Measurements from ENCODE around the gene ANXA11. TPM values are rescaled to one million over a fixed set of nuclear protein-coding genes. Genes with fewer than 3 reads are reported as not detected.
A peak's percentile ranks its signal among the peaks of the same experiment; 100 is the strongest.

The ANXA11 gene
- total RNA-seq, 2 donors from 2014 or later, result 158 to 174 TPM

GRCh38 chr10:80168679-80169380 is 36.5 kb downstream of the ANXA11 start:
- intact Hi-C loops (cut with DNase I), result no loop called here
- 78% methylated on average over 8 of the region's 13 CpGs for WGBS
- H3K27ac ChIP-seq, result peak overlapping the region; percentile 66 to 89
- H3K4me3 ChIP-seq, result peak overlapping the region in 1 of 2 donors; percentile 0
- peaks cover 35% of the 10 kb centered on the region for H3K4me1 ChIP-seq (replicated peaks)
- H3K36me3 ChIP-seq, result no peaks in the 10 kb centered on the region
- H3K27me3 ChIP-seq (replicated peaks; ENCODE audit: insufficient read depth), result no peaks in the 10 kb centered on the region
- TF ChIP-seq, protein P1, sequence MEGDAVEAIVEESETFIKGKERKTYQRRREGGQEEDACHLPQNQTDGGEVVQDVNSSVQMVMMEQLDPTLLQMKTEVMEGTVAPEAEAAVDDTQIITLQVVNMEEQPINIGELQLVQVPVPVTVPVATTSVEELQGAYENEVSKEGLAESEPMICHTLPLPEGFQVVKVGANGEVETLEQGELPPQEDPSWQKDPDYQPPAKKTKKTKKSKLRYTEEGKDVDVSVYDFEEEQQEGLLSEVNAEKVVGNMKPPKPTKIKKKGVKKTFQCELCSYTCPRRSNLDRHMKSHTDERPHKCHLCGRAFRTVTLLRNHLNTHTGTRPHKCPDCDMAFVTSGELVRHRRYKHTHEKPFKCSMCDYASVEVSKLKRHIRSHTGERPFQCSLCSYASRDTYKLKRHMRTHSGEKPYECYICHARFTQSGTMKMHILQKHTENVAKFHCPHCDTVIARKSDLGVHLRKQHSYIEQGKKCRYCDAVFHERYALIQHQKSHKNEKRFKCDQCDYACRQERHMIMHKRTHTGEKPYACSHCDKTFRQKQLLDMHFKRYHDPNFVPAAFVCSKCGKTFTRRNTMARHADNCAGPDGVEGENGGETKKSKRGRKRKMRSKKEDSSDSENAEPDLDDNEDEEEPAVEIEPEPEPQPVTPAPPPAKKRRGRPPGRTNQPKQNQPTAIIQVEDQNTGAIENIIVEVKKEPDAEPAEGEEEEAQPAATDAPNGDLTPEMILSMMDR (IDR thresholded peaks at IDR 0.05), result no peak
- TF ChIP-seq POLR2A (IDR thresholded peaks at IDR 0.05), result no peak
- TF ChIP-seq POLR2AphosphoS5 (IDR thresholded peaks at IDR 0.05), result no peak
- no peaks in the 10 kb centered on the region for H3K9me3 ChIP-seq
- DNase-seq (ENCODE audit: low spot score), result no peak

- Histone ChIP-seq H3K27ac (peak overlapping the region; percentile 66 to 89), H3K4me1 (replicated peaks) (peaks cover 28% of the 10 kb centered on the region), H3K9me3 (no peaks in the 10 kb centered on the region), H3K27me3 (replicated peaks; ENCODE audit: insufficient read depth) (no peaks in the 10 kb centered on the region), H3K4me3 (peak overlapping the region in 1 of 2 donors; percentile 0), H3K36me3 (no peaks in the 10 kb centered on the region)
- intact Hi-C loops (cut with DNase I), result no loop called here
- peak; percentile 65 for DNase-seq (ENCODE audit: low spot score)
- 37% methylated on average over 7 of the region's 7 CpGs for WGBS
- no peak for TF ChIP-seq POLR2A (IDR thresholded peaks at IDR 0.05)
- TF ChIP-seq POLR2AphosphoS5 (IDR thresholded peaks at IDR 0.05), result peak; percentile 69
Measured at GRCh38 chr10:80168162-80168511, 37.2 kb downstream of the ANXA11 start.

DNA sequence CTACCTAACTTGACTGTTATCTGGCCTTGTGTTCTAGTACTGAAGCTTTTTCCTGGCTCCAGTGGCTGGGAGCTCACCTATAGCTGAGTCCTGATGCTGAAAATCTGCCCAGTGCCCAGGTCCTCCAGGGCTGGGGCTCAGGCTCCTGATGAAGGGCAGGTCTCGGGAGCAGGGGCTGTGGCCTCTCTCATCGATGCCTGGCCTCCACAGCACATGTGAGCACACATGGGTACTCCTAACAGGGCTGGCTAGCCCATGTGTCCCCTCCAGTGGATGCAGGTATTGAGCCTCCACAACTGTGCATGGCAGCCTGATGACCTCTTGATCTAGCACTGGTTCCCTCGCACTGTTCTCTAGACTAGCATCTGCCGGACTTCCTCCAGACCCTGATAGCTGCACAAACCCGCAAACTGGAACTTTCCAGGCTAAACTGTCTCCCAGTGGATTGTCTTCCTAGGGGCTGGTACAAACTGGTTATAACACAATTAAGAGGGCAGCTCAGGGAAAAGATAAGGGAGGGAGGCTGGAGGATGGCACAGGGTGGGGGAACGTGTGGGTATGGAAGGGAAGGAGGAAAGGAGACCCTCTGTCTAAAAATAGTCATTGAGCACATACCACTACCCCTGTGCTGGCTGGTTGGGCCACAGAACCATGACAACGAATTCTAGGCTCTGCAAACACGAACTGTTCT is 37.7 kb downstream of the ANXA11 start:
- DNase-seq (ENCODE audit: low spot score), result no peak
- Histone ChIP-seq H3K9me3 (no peaks in the 10 kb centered on the region), H3K4me1 (replicated peaks) (peaks cover 23% of the 10 kb centered on the region), H3K4me3 (no peak overlapping the region), H3K27me3 (replicated peaks; ENCODE audit: insufficient read depth) (no peaks in the 10 kb centered on the region), H3K36me3 (no peaks in the 10 kb centered on the region), H3K27ac (peak overlapping the region; percentile 66 to 89)
- TF ChIP-seq, protein P1 (IDR thresholded peaks at IDR 0.05), result no peak
- TF ChIP-seq POLR2AphosphoS5 (IDR thresholded peaks at IDR 0.05), result no peak
- TF ChIP-seq POLR2A (IDR thresholded peaks at IDR 0.05), result no peak
- WGBS, result 67% methylated on average over 8 of the region's 8 CpGs
- intact Hi-C loops (cut with DNase I), result no loop called here

GRCh38 chr10:80166581-80167470 is 38.5 kb downstream of the ANXA11 start:
- Histone ChIP-seq H3K27me3 (replicated peaks; ENCODE audit: insufficient read depth) (no peaks in the 10 kb centered on the region), H3K9me3 (no peaks in the 10 kb centered on the region), H3K4me1 (replicated peaks) (peaks cover 23% of the 10 kb centered on the region), H3K4me3 (no peak overlapping the region), H3K36me3 (no peaks in the 10 kb centered on the region), H3K27ac (peak overlapping the region; percentile 66 to 89)
- intact Hi-C loops (cut with DNase I), result no loop called here
- DNase-seq (ENCODE audit: low spot score), result no peak
- 96% methylated on average over 28 of the region's 28 CpGs for WGBS
- TF ChIP-seq POLR2A (IDR thresholded peaks at IDR 0.05) (no peak), POLR2AphosphoS5 (IDR thresholded peaks at IDR 0.05) (no peak)
- TF ChIP-seq, protein P1 (IDR thresholded peaks at IDR 0.05), result no peak

DNA sequence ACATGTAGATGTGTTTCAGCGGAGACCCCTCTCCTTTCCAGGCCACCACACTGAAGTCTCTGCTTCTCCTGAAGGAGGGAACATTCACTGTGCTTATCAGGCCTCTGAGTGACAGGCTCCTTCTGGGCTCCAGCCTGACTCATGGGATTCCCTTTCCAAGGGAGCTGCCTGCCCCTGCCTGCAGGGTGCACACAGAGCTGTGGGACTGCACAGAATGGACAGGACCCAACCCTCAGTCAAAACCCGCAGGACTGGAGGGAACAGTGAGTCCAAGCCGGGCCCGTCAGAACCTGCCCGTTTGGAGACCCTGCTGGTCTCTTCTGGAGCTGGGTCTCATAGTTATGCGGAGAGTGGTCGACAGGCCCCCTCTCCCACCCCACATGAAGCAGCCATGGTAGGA is 40.2 kb downstream of the ANXA11 start:
- H3K4me1 ChIP-seq (replicated peaks), result peaks cover 21% of the 10 kb centered on the region
- intact Hi-C loops (cut with DNase I), result no loop called here
- no peak overlapping the region for H3K4me3 ChIP-seq
- WGBS, result 71% methylated on average over 7 of the region's 7 CpGs
- no peak overlapping the region for H3K27ac ChIP-seq
- TF ChIP-seq, protein P1 (IDR thresholded peaks at IDR 0.05), result peak in 1 of 4 experiments; percentile 10
- TF ChIP-seq POLR2AphosphoS5 (IDR thresholded peaks at IDR 0.05), result no peak
- no peak for TF ChIP-seq POLR2A (IDR thresholded peaks at IDR 0.05)
- no peaks in the 10 kb centered on the region for H3K27me3 ChIP-seq (replicated peaks; ENCODE audit: insufficient read depth)
- H3K9me3 ChIP-seq, result no peaks in the 10 kb centered on the region
- H3K36me3 ChIP-seq, result no peaks in the 10 kb centered on the region
- DNase-seq (ENCODE audit: low spot score), result no peak

All from prostate gland (tissue), 2 donors.